A549 (cell line): ENCODE measurements around the gene RASA3.

Source experiments
- CHD2 ChIP-seq: fragments of 150-350 bp; IDR thresholded peaks from 2 replicates; pipeline ENCODE4 v1.6.1; 2014; ENCODE audit warnings: low read length; ENCODE audit not compliant: partially characterized antibody
- HOXA7 ChIP-seq: fragments of 250-450 bp; sonication (Bioruptor Pico); IDR thresholded peaks from 2 replicates; pipeline ENCODE4 v1.5.0; 2020; ENCODE audit warnings: mild to moderate bottlenecking, moderate library complexity
- TF ChIP-seq, protein P1 (sequence below): fragments of 450-650 bp; IDR thresholded peaks from 2 replicates; pipeline ENCODE4 v1.6.1; 2014; ENCODE audit warnings: antibody characterized with exemption

DNA sequence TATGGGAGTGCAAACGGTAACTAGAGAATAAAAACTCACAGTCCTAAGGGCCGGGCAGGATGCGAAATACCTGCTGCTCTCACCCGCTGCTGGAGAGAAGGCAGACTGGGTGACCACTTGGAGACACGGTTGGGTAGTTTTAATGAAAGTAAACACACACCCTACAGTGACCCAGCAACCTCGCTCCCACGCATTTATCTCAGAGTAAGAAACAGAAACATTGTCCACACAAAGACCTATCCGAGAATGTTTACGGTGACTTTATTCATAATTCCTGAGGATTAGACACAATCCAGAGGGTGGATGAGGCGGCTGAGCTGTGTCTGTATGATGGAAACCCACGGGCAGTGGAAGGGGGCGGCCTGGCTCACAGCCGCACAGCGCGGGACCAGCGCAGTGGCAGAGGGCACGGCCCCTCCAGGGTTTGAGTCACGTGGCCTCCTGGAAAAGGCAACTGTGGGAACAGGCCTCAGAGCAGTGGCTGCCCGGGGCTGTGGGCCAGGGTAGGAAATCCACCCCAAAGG is 85.0 kb downstream of the RASA3 start:
- TF ChIP-seq HOXA7 (no peak), CHD2 (no peak)
- TF ChIP-seq, protein P1, sequence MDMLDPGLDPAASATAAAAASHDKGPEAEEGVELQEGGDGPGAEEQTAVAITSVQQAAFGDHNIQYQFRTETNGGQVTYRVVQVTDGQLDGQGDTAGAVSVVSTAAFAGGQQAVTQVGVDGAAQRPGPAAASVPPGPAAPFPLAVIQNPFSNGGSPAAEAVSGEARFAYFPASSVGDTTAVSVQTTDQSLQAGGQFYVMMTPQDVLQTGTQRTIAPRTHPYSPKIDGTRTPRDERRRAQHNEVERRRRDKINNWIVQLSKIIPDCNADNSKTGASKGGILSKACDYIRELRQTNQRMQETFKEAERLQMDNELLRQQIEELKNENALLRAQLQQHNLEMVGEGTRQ: no peak
